Body of pancreas (tissue), 4 donors: ENCODE data around the gene SLC22A14. TPM values are rescaled to one million over a fixed set of nuclear protein-coding genes. Genes with fewer than 3 reads are reported as not detected.

Experiments used
- ATAC-seq: fragments of 150-250 bp; one replicate; pipeline ENCODE4 v1.9.1; 2016
- DNase-seq, 4 donors: peaks; one replicate each; pipeline ENCODE4 v3.0.0-alpha.2; 2019
- H3K27ac ChIP-seq, 4 donors: fragments of 200-600 bp; sonication (generic); 1 replicate in 3 of 4; 2 replicates in 1 of 4; pipeline versions ENCODE4 v1.5.1 to v1.6.1; 2016 to 2019; ENCODE audit warnings: mild to moderate bottlenecking in 1 of 4, mixed read lengths in 1 of 4, moderate library complexity in 1 of 4
- H3K27me3 ChIP-seq, 2 donors: fragments of 200-600 bp; sonication (generic); one replicate each; pipeline ENCODE4 v1.6.0; 2016; ENCODE audit warnings: mild to moderate bottlenecking in 1 of 2
- H3K36me3 ChIP-seq, 2 donors: fragments of 200-600 bp; sonication (generic); replicated peaks in 1 of 2; 2 replicates each; pipeline ENCODE4 v1.5.1; 2016; ENCODE audit warnings: low read depth in 2 of 2; ENCODE audit not compliant: insufficient read depth in 1 of 2
- H3K4me1 ChIP-seq: fragments of 200-600 bp; sonication (generic); one replicate; pipeline ENCODE4 v1.6.0; 2016
- H3K4me3 ChIP-seq, 2 donors: fragments of 200-600 bp; sonication (generic); 1 replicate in 1 of 2; 2 replicates in 1 of 2; pipeline ENCODE4 v1.5.1; 2016 to 2019
- H3K9me3 ChIP-seq, 3 donors: fragments of 200-600 bp; sonication (generic); 1 replicate in 2 of 3; 2 replicates in 1 of 3; pipeline ENCODE4 v1.5.1; 2016
- POLR2A ChIP-seq, 3 donors: fragments of 450-650 bp; IDR thresholded peaks; one replicate each; pipeline ENCODE4 v1.6.1; 2016; ENCODE audit warnings: antibody characterized with exemption in 3 of 3, mild to moderate bottlenecking in 2 of 3
- WGBS, 2 donors: methylation state at CpG; one replicate each; pipeline ENCODE4 v1.1.5; 2017; 5-methylcytosine and 5-hydroxymethylcytosine counted together
- intact Hi-C: fragments of 100-400 bp; cut with DNase I; formaldehyde crosslinking; loops from one replicate; pipeline ENCODE4 v1.15.1; 2023
- total RNA-seq, 2 donors: library from RNA; depleted of rRNA; stranded (reverse); fragments of >200 nt; gene quantifications; one replicate each; pipeline ENCODE4 v1.1.0, GENCODE V29; 2016
- TF ChIP-seq, protein P1 (sequence below), 7 experiments: fragments of 450-650 bp in 4 of 7; fragments of 200-600 bp in 3 of 7; sonication (generic) in 3 of 7; IDR thresholded peaks; one replicate each; pipeline ENCODE4 v1.5.1; 2016 to 2019; ENCODE audit warnings: antibody characterized with exemption in 7 of 7

The SLC22A14 gene
- total RNA-seq, 2 donors from 2014 or later, result not detected

DNA sequence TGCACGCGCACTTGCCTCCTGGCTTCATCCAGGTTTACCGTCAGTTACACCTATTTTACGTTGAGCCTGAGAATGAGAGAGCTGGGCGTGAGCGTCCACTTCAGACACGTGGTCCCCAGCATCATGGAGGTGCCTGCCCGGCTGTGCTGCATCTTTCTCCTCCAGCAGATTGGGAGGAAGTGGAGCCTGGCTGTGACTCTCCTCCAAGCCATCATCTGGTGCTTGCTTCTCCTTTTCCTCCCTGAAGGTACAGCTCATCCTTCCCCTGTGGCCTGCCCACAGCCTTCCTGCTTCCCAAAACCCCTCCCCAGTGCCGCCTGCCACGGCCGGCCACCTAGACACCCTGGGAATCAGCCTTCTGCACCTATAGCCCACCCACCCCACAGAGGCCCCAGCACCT lies 31.6 kb downstream of the SLC22A14 start:
- DNase-seq, result no peak
- 50 to 71% methylated on average over 2 to 11 of the region's 11 CpGs for WGBS, 2 donors
- intact Hi-C loops, result no loop called here

DNA sequence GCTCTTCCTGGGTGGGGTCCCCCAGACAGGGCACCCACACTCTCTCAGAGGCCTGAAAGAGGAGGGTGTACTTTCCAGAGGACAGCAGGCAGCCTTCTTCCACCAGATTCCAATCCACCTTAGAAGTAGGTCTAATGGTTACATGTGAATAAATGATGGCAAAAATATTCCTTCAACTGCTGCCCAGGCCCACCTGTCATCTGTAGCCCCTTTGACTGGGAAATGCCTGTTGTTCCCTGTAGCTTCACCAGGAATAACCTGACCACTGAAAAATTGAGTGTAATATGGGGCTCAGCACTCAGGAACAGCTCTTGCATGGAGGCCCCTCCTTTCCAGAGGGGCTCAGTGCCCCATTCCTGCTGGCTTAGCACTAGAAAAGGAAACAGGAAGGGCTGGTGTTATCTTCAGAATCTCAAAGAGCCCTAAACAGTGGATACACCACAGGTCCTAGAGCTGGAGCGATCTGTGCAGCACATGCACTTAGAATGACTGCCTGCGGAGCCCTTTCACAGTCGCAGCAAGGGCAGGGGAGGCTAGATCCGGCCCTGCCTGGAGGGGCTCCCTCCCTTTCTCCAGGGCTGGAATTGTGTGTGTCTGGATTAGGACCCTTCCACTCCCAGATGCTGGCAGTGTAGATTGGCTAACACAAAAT lies 32.1 kb downstream of the SLC22A14 start:
- H3K27me3 ChIP-seq, result no peaks in the 10 kb centered on the region
- ATAC-seq (no peak), DNase-seq (no peak)
- 58 to 75% methylated on average over 4 of the region's 4 CpGs for WGBS, 2 donors
- no peak for TF ChIP-seq POLR2A (IDR thresholded peaks at IDR 0.05)
- TF ChIP-seq, protein P1, sequence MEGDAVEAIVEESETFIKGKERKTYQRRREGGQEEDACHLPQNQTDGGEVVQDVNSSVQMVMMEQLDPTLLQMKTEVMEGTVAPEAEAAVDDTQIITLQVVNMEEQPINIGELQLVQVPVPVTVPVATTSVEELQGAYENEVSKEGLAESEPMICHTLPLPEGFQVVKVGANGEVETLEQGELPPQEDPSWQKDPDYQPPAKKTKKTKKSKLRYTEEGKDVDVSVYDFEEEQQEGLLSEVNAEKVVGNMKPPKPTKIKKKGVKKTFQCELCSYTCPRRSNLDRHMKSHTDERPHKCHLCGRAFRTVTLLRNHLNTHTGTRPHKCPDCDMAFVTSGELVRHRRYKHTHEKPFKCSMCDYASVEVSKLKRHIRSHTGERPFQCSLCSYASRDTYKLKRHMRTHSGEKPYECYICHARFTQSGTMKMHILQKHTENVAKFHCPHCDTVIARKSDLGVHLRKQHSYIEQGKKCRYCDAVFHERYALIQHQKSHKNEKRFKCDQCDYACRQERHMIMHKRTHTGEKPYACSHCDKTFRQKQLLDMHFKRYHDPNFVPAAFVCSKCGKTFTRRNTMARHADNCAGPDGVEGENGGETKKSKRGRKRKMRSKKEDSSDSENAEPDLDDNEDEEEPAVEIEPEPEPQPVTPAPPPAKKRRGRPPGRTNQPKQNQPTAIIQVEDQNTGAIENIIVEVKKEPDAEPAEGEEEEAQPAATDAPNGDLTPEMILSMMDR (IDR thresholded peaks at IDR 0.05), result no peak
- intact Hi-C loops, result no loop called here
- no peak overlapping the region for H3K27ac ChIP-seq
- H3K4me1 ChIP-seq, result no peaks in the 10 kb centered on the region
- H3K9me3 ChIP-seq, result no peaks in the 10 kb centered on the region
- H3K36me3 ChIP-seq, result no peaks in the 10 kb centered on the region
- no peak overlapping the region for H3K4me3 ChIP-seq

More for the DNA sequence above, 31.6 kb downstream of the SLC22A14 start:
- no peaks in the 10 kb centered on the region for H3K27me3 ChIP-seq
- TF ChIP-seq, protein P1 (IDR thresholded peaks at IDR 0.05), result no peak
- TF ChIP-seq POLR2A (IDR thresholded peaks at IDR 0.05), result no peak
- H3K4me3 ChIP-seq, result no peak overlapping the region
- H3K27ac ChIP-seq, result no peak overlapping the region
- H3K9me3 ChIP-seq, result no peaks in the 10 kb centered on the region
- no peak for ATAC-seq
- H3K4me1 ChIP-seq, result no peaks in the 10 kb centered on the region
- H3K36me3 ChIP-seq, result no peaks in the 10 kb centered on the region

DNA sequence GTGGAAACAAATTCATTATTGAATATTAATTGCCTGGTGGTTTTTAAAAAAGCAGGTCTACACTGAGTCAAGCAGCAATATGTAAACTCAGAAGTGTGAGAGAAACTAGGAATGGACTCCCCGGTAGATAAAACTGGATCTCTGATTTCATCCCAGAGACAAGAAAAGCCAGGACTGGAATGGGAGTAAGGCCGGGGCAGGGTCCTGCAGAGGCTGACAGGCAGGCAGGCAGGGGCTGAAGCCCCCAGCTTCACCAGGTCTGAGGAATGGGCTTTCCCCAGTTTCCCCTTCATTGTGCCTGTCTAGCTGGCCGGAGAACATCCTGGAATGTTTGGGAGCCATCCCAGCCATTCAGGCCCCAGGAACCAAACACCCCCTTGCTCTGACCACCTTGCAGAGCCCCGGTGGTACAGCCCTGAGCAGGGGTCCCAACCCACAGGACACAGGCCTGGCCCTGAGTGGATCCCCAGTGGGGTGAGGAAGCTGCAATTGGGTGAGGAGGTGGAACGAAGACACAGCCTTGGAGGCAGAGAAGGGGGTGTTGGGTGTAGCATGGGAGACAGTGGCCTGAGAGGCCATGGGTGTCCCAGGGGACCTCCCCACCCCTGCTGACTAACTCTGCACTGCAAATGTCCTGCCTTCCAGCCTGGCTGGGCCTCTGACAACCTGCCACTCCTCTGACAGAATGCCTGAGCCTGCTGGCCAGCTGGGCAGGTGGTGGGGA lies 32.8 kb downstream of the SLC22A14 start:
- intact Hi-C loops, result no loop called here
- Histone ChIP-seq H3K27me3 (no peaks in the 10 kb centered on the region), H3K4me3 (no peak overlapping the region), H3K27ac (no peak overlapping the region), H3K4me1 (no peaks in the 10 kb centered on the region), H3K9me3 (no peaks in the 10 kb centered on the region), H3K36me3 (no peaks in the 10 kb centered on the region)
- no peak for TF ChIP-seq POLR2A (IDR thresholded peaks at IDR 0.05)
- TF ChIP-seq, protein P1 (IDR thresholded peaks at IDR 0.05), result no peak
- no peak for ATAC-seq
- no peak for DNase-seq
- 46 to 71% methylated on average over 4 to 5 of the region's 5 CpGs for WGBS, 2 donors

DNA sequence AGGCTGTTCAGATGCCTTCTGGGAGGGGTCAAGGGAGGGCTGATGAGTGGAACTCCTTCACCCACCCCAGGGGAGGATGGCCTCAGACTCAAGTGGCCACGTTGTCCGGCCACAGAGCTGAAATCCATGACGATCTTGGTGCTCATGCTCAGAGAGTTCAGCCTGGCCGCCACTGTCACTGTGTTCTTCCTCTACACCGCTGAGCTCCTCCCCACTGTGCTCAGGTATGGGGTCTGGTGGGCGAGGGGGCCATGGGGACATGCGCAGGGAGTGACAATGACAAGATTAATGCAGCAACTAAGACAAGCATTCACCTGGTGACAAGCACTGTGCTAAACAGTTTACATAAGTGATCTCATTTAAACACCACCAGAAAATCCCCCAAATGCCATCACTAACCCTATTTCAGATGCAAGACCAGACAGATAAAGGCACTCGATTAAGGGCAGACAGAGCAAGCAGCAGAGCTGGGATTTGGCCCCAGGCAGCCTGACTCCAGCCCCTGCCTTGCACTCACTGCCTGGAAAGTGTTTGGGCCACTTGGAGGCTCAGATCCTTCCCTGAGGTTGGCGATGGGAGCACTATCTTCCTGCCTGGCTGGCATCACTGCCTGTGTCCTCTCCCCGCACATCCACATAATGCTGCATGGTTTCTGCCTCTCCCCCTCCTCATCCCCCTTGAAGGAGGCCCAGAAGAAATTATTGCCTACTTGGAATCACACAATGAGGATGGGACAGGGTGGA lies 33.6 kb downstream of the SLC22A14 start:
- TF ChIP-seq, protein P1 (IDR thresholded peaks at IDR 0.05), result no peak
- TF ChIP-seq POLR2A (IDR thresholded peaks at IDR 0.05), result no peak
- H3K9me3 ChIP-seq, result no peaks in the 10 kb centered on the region
- WGBS, 2 donors, result 62 to 69% methylated on average over 5 to 10 of the region's 10 CpGs
- H3K27ac ChIP-seq, result no peak overlapping the region
- no peak overlapping the region for H3K4me3 ChIP-seq
- no peaks in the 10 kb centered on the region for H3K4me1 ChIP-seq
- ATAC-seq, result no peak
- intact Hi-C loops, result no loop called here
- H3K36me3 ChIP-seq, result no peaks in the 10 kb centered on the region
- H3K27me3 ChIP-seq, result no peaks in the 10 kb centered on the region
- no peak for DNase-seq
